HCT116 (cell line): ENCODE results near the gene FHIT. TPM values are rescaled to one million over a fixed set of nuclear protein-coding genes. Genes with fewer than 3 reads are reported as not detected.

Source experiments
- ATAC-seq: fragments of 200-7000 bp; cut with Tn5 transposase; 2 replicates; pipeline ENCODE4 v1.9.1; 2020; ENCODE audit warnings: mild to moderate bottlenecking, moderate library complexity
- BruUV-seq: library from RNA; stranded (reverse); fragments of 400-500 nt; replicated peaks from 2 replicates; lab custom pipeline; 2021; lab: Mats Ljungman, UMichigan
- CTCF ChIA-PET: fragments of 300-600 bp; sonication (Branson Sonifier 250); formaldehyde crosslinking; loops from one replicate; lab custom pipeline; 2021; ENCODE audit warnings: antibody characterized with exemption; lab: Charles Lee
- POLR2A ChIA-PET: fragments of 300-600, 350-600 bp; sonication (Branson Sonifier 250); formaldehyde crosslinking; loops from one replicate; lab custom pipeline; 2021; ENCODE audit warnings: antibody characterized with exemption; lab: Charles Lee
- RAD21 ChIA-PET, 2 experiments: fragments of 300-600 bp; sonication (Branson Sonifier 250); formaldehyde crosslinking; loops; one replicate each; lab custom pipeline; 2023; ENCODE audit warnings: low total read pairs in 2 of 2; ENCODE audit not compliant: uncharacterized antibody in 2 of 2, unreplicated experiment in 2 of 2, low non-redundant PET in 1 of 2; lab: Charles Lee
- DNase-seq: peaks from one replicate; pipeline ENCODE4 v3.0.0-alpha.2; 2010; ENCODE audit warnings: low read depth, low spot score
- H2AFZ ChIP-seq: fragments of 200-600 bp; shearing (Covaris generic), sonication (generic); 2 replicates; pipeline ENCODE4 v1.6.1; 2017; ENCODE audit warnings: low read depth, mixed run types, mixed read lengths, antibody characterized with exemption, low read length; ENCODE audit not compliant: poor library complexity, severe bottlenecking
- H3K27ac ChIP-seq: 2 replicates; pipeline ENCODE4 v1.5.1; 2012; ENCODE audit warnings: low read depth, low read length
- H3K27me3 ChIP-seq: fragments of 200-600 bp; sonication (generic); 2 replicates; pipeline ENCODE4 v1.6.1; 2016; ENCODE audit warnings: mixed run types, low read length, mixed read lengths; ENCODE audit not compliant: insufficient read depth
- H3K36me3 ChIP-seq, 2 experiments: fragments of 200-500 bp in 1 of 2; fragments of 200-600 bp in 1 of 2; sonication (Bioruptor generic) in 1 of 2; sonication (generic) in 1 of 2; 2 replicates each; pipeline versions ENCODE4 v1.5.1 to v1.6.1; 2014 to 2016; ENCODE audit warnings: low read length in 2 of 2, inconsistent platforms in 1 of 2, mixed read lengths in 1 of 2, mixed run types in 1 of 2; ENCODE audit not compliant: insufficient read depth in 2 of 2, control insufficient read depth in 1 of 2
- H3K4me1 ChIP-seq, 2 experiments: fragments of 200-600 bp in 1 of 2; sonication (generic) in 1 of 2; 2 replicates each; pipeline versions ENCODE4 v1.5.1 to v1.6.1; 2012 to 2017; ENCODE audit warnings: low read length in 2 of 2, inconsistent platforms in 1 of 2, mild to moderate bottlenecking in 1 of 2, mixed read lengths in 1 of 2, mixed run types in 1 of 2, moderate library complexity in 1 of 2; ENCODE audit not compliant: insufficient read depth in 2 of 2, control insufficient read depth in 1 of 2
- H3K4me2 ChIP-seq: fragments of 200-600 bp; sonication (generic); 2 replicates; pipeline ENCODE4 v1.6.1; 2017; ENCODE audit warnings: mixed run types, low read length, mixed read lengths
- H3K4me3 ChIP-seq, 2 experiments: fragments of 200-600 bp in 1 of 2; sonication (generic) in 1 of 2; replicated peaks in 1 of 2; 2 replicates each; pipeline ENCODE4 v1.5.1; 2011 to 2016; ENCODE audit warnings: low read length in 2 of 2, control low read depth in 1 of 2, low read depth in 1 of 2, mild to moderate bottlenecking in 1 of 2, mixed read lengths in 1 of 2, mixed run types in 1 of 2
- H3K79me2 ChIP-seq: fragments of 200-600 bp; sonication (generic); 2 replicates; pipeline ENCODE4 v1.6.1; 2017; ENCODE audit warnings: mild to moderate bottlenecking, mixed run types, low read length, moderate library complexity, mixed read lengths; ENCODE audit not compliant: insufficient read depth
- H3K9ac ChIP-seq: fragments of 200-600 bp; sonication (generic); 2 replicates; pipeline ENCODE4 v1.6.1; 2016; ENCODE audit warnings: low read length, mixed read lengths
- H3K9me2 ChIP-seq: fragments of 200-600 bp; sonication (generic), shearing (Covaris generic); 2 replicates; pipeline ENCODE4 v1.6.1; 2017; ENCODE audit warnings: mixed run types, mild to moderate bottlenecking, moderate library complexity; ENCODE audit not compliant: insufficient read depth
- H3K9me3 ChIP-seq, 2 experiments: fragments of 200-500 bp in 1 of 2; fragments of 200-600 bp in 1 of 2; sonication (Bioruptor generic) in 1 of 2; sonication (generic) in 1 of 2; 2 replicates each; pipeline ENCODE4 v1.6.1; 2014 to 2017; ENCODE audit warnings: low read length in 2 of 2, mixed read lengths in 2 of 2, inconsistent platforms in 1 of 2, low read depth in 1 of 2, mild to moderate bottlenecking in 1 of 2, mixed run types in 1 of 2, moderate library complexity in 1 of 2; ENCODE audit not compliant: control insufficient read depth in 1 of 2, insufficient read depth in 1 of 2
- H4K20me1 ChIP-seq: fragments of 200-600 bp; sonication (generic), shearing (Covaris generic); 2 replicates; pipeline ENCODE4 v1.6.1; 2017; ENCODE audit warnings: mixed run types, mild to moderate bottlenecking, moderate library complexity; ENCODE audit not compliant: insufficient read depth
- ATF3 ChIP-seq: IDR thresholded peaks from 2 replicates; pipeline ENCODE4 v1.6.1; 2012
- CEBPB ChIP-seq: IDR thresholded peaks from 2 replicates; pipeline ENCODE4 v1.6.1; 2012; ENCODE audit warnings: low read depth
- EGR1 ChIP-seq: IDR thresholded peaks from 2 replicates; pipeline ENCODE4 v1.6.1; 2012; ENCODE audit warnings: low read depth
- ELF1 ChIP-seq: IDR thresholded peaks from 2 replicates; pipeline ENCODE4 v1.6.1; 2012; ENCODE audit warnings: low read depth, borderline replicate concordance
- EZH2 ChIP-seq: fragments of 200-600 bp; sonication (generic); IDR thresholded peaks from 2 replicates; pipeline ENCODE4 v1.6.1; 2017; ENCODE audit warnings: antibody characterized with exemption, mixed run types
- FOSL1 ChIP-seq: IDR thresholded peaks from 2 replicates; pipeline ENCODE4 v1.6.1; 2012; ENCODE audit warnings: low read depth
- POLR2A ChIP-seq: IDR thresholded peaks from 2 replicates; pipeline ENCODE4 v1.7.0; 2011; ENCODE audit warnings: borderline replicate concordance; ENCODE audit not compliant: insufficient read depth, insufficient read length; ENCODE audit errors: extremely low read depth
- POLR2AphosphoS5 ChIP-seq: IDR thresholded peaks from 2 replicates; pipeline ENCODE4 v1.6.1; 2011; ENCODE audit warnings: mild to moderate bottlenecking, low read depth, low read length, moderate library complexity
- RAD21 ChIP-seq: IDR thresholded peaks from 2 replicates; pipeline ENCODE4 v1.6.1; 2012; ENCODE audit warnings: low read depth, mild to moderate bottlenecking
- SIN3A ChIP-seq: IDR thresholded peaks from 2 replicates; pipeline ENCODE4 v1.6.1; 2012; ENCODE audit warnings: low read depth
- SRF ChIP-seq: IDR thresholded peaks from 2 replicates; pipeline ENCODE4 v1.6.1; 2012; ENCODE audit warnings: low read depth
- TCF7L2 ChIP-seq: IDR thresholded peaks from 2 replicates; pipeline ENCODE4 v1.7.0; 2011; ENCODE audit warnings: borderline replicate concordance, inconsistent platforms; ENCODE audit not compliant: insufficient read depth, insufficient read length; ENCODE audit errors: extremely low read depth
- YY1 ChIP-seq: IDR thresholded peaks from 2 replicates; pipeline ENCODE4 v1.6.1; 2011; ENCODE audit warnings: low read length, low read depth, moderate library complexity, mild to moderate bottlenecking; ENCODE audit not compliant: insufficient replicate concordance; ENCODE audit errors: extremely low read depth
- ZBTB33 ChIP-seq: IDR thresholded peaks from 2 replicates; pipeline ENCODE4 v1.6.1; 2011; ENCODE audit warnings: mild to moderate bottlenecking, low read length, moderate library complexity; ENCODE audit not compliant: insufficient replicate concordance; ENCODE audit errors: extremely low read depth
- intact Hi-C: fragments of 100-400 bp; cut with micrococcal nuclease; formaldehyde crosslinking; loops from 2 replicates; pipeline ENCODE4 v1.10.0; 2022
- total RNA-seq: library from RNA; stranded (reverse); gene quantifications from one replicate; pipeline ENCODE4 v1.2.1, GENCODE V29; 2021; ENCODE audit not compliant: unreplicated experiment

Gene FHIT
- total RNA-seq, 1 experiment from 2014 or later = 20.1 TPM

DNA sequence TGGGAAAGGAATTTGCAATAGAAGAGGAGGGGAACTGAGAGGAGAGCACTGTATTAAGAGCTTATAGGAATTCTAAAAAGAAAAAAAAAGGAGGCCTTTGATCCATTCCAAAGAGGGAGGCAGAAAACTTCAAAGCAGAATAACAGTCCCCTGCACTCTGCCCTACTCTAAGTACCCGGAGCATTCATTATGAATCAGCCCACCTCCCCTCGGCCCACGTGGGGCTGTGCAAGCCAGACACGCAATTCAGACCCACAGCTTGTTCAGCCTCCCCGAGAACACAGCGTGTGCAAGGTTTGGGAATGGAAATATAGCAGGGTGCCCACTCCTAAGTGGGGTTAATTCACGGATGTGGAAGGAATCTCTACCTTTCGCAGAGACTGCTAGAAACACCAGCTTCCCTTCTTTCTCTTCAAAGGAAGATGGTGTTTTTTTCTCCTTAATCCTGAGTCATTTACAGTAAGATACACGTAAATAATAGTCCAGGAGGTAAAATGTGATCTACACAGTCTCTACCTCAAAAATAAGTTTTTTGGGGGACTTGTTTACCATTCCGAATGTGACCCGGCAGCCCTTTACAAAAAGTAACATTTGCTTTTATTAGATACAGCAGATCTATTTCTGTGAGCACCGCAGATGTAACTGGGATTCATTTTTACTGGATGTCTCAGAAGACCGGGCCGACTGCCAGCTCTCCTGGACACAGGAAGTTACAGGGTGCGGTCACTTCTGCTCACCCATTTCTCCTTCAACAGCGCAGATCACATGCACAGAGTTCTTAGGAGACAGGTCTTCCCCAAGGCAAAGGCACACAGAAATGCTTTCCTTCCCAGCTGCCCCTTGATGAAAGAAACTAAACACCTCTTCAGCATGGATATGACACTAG is 1433.0 kb downstream of the FHIT start (continued):
- TF ChIP-seq POLR2AphosphoS5 (peak; percentile 37), TCF7L2 (peak; percentile 76), ELF1 (no peak; the same call in 1 of the 2 replicates), SIN3A (0 out of 2 replicates have a peak, but pooled peaks have one; percentile 17), SRF (no peak)

DNA sequence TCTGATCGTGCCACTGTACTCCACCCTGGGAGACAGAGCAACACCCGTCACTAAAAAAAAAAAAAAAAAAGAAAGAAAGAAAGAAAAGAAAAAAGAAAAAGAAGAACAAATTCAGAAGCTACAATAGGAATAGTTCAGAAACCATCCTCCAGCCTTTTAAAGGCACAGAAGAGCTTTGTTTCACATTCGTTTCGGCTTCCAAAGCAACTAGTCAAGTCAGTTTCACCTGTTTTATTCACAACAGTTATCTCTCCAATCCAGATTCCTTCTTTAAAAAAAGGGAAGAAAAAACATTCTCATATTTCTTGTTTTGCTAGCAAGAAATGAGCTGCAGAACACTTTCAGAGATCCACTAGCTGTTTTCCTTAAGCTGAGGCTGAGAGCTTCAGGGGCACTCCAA is 1433.7 kb downstream of the FHIT start:
- H3K4me2 ChIP-seq = peak overlapping the region; percentile 66
- ChIA-PET RAD21 (no interaction called here), CTCF (interaction anchor here (1.6 kb wide), 1 partner anchor 40 kb away, joined by 5 read pairs; no protein-coding TSS in a partner anchor), POLR2A (interaction anchor here (0.7 kb wide), 1 partner anchor 1381 kb away, joined by 3 read pairs; no protein-coding TSS in a partner anchor)
- BruUV-seq = no TSS peak
- peak overlapping the region; percentile 85 for H3K27ac ChIP-seq
- DNase-seq = no peak
- H3K79me2 ChIP-seq = no peaks in the 10 kb centered on the region
- no peaks in the 10 kb centered on the region for H3K27me3 ChIP-seq
- ATAC-seq = no peak
- H3K36me3 ChIP-seq = no peaks in the 10 kb centered on the region
- H3K9ac ChIP-seq = peak overlapping the region; percentile 43
- TF ChIP-seq ZBTB33 = no peak
- TF ChIP-seq POLR2A = no peak
- TF ChIP-seq FOSL1 = no peak
- TF ChIP-seq EGR1 = no peak
- no peak for TF ChIP-seq YY1
- TF ChIP-seq TCF7L2 = no peak
- TF ChIP-seq ELF1 = no peak
- TF ChIP-seq ATF3 = no peak
- TF ChIP-seq SRF = no peak
- no peak for TF ChIP-seq CEBPB
- TF ChIP-seq SIN3A = no peak
- no peak for TF ChIP-seq RAD21
- no peak for TF ChIP-seq EZH2
- TF ChIP-seq POLR2AphosphoS5 = no peak
- peaks cover 31 to 57% of the 10 kb centered on the region in 2 experiments for H3K4me1 ChIP-seq
- H3K9me2 ChIP-seq = no peaks in the 10 kb centered on the region
- peak overlapping the region; percentile 10 for H2AFZ ChIP-seq
- H3K9me3 ChIP-seq = no peaks in the 10 kb centered on the region
- peak overlapping the region; percentile 31 to 51 for H3K4me3 ChIP-seq
- H4K20me1 ChIP-seq = no peaks in the 10 kb centered on the region
- intact Hi-C loops = loop anchor here (10.0 kb wide), 1 partner anchor 823 kb away; no protein-coding TSS in a partner anchor
